ENCODE results near the gene EHMT1. TPM values are rescaled to one million over a fixed set of nuclear protein-coding genes. Genes with fewer than 3 reads are reported as not detected.

The EHMT1 gene
- total RNA-seq, 2 experiments from 2014 or later = 80.6 to 87.8 TPM

GRCh38 chr9:137685035-137685740 lies 66.4 kb downstream of the EHMT1 start:
- no peak for ATAC-seq (ENCODE audit: poor library complexity)
- Mint-ChIP-seq H3K4me1 (ENCODE audit: low read depth) (peaks cover 63% of the 10 kb centered on the region), H3K27ac (peak overlapping the region; percentile 3)

GRCh38 chr9:137685741-137686420 lies 67.1 kb downstream of the EHMT1 start:
- ChIA-PET POLR2A (no interaction called here), CTCF (interaction anchor here (1.0 kb wide), 1 partner anchor 13 kb away, joined by 3 read pairs; no protein-coding TSS in a partner anchor)
- H3K4me3 ChIP-seq (ENCODE audit: low read length) = no peak overlapping the region
- DNase-seq (no peak), ATAC-seq (ENCODE audit: poor library complexity) (no peak)
- peaks cover 11% of the 10 kb centered on the region for H3K4me1 ChIP-seq (ENCODE audit: insufficient read depth, low read length)
- Mint-ChIP-seq H3K4me1 (ENCODE audit: low read depth) (peaks cover 63% of the 10 kb centered on the region), H3K27ac (no peak overlapping the region), H3K4me3 (no peak overlapping the region), H3K36me3 (ENCODE audit: low read depth) (peaks cover 51% of the 10 kb centered on the region), H3K27me3 (no peaks in the 10 kb centered on the region), H3K9me3 (no peaks in the 10 kb centered on the region)
- TF ChIP-seq, protein P1, sequence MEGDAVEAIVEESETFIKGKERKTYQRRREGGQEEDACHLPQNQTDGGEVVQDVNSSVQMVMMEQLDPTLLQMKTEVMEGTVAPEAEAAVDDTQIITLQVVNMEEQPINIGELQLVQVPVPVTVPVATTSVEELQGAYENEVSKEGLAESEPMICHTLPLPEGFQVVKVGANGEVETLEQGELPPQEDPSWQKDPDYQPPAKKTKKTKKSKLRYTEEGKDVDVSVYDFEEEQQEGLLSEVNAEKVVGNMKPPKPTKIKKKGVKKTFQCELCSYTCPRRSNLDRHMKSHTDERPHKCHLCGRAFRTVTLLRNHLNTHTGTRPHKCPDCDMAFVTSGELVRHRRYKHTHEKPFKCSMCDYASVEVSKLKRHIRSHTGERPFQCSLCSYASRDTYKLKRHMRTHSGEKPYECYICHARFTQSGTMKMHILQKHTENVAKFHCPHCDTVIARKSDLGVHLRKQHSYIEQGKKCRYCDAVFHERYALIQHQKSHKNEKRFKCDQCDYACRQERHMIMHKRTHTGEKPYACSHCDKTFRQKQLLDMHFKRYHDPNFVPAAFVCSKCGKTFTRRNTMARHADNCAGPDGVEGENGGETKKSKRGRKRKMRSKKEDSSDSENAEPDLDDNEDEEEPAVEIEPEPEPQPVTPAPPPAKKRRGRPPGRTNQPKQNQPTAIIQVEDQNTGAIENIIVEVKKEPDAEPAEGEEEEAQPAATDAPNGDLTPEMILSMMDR (IDR thresholded peaks at IDR 0.05) = no peak
- no peaks in the 10 kb centered on the region for H3K9me3 ChIP-seq (ENCODE audit: control insufficient read depth in 1 of 2, insufficient read depth in 1 of 2, low read length in 2 of 2)
- intact Hi-C loops (cut with DNase I, micrococcal nuclease) = no loop called here
- no peak overlapping the region for H3K27ac ChIP-seq (ENCODE audit: low read depth in 1 of 2, low read length in 2 of 2)
- no peaks in the 10 kb centered on the region for H3K27me3 ChIP-seq (ENCODE audit: control insufficient read depth in 1 of 2, insufficient read depth in 2 of 2, low read length in 2 of 2)
- peaks cover 1% of the 10 kb centered on the region for H3K36me3 ChIP-seq (ENCODE audit: insufficient read depth, low read length)

More at GRCh38 chr9:137685035-137685740, 66.4 kb downstream of the EHMT1 start:
- H3K4me3 ChIP-seq (ENCODE audit: low read length) = no peak overlapping the region
- Mint-ChIP-seq H3K36me3 (ENCODE audit: low read depth) (peaks cover 48% of the 10 kb centered on the region), H3K27me3 (no peaks in the 10 kb centered on the region), H3K4me3 (no peak overlapping the region), H3K9me3 (no peaks in the 10 kb centered on the region)
- peaks cover 4% of the 10 kb centered on the region for H3K36me3 ChIP-seq (ENCODE audit: insufficient read depth, low read length)
- POLR2A ChIA-PET = no interaction called here
- H3K27ac ChIP-seq (ENCODE audit: low read depth in 1 of 2, low read length in 2 of 2) = no peak overlapping the region
- no peaks in the 10 kb centered on the region for H3K9me3 ChIP-seq (ENCODE audit: control insufficient read depth in 1 of 2, insufficient read depth in 1 of 2, low read length in 2 of 2)
- intact Hi-C loops (cut with DNase I, micrococcal nuclease) = no loop called here
- DNase-seq = no peak
- TF ChIP-seq, protein P1 (IDR thresholded peaks at IDR 0.05) = no peak
- H3K27me3 ChIP-seq (ENCODE audit: control insufficient read depth in 1 of 2, insufficient read depth in 2 of 2, low read length in 2 of 2) = no peaks in the 10 kb centered on the region
- H3K4me1 ChIP-seq (ENCODE audit: insufficient read depth, low read length) = peaks cover 11% of the 10 kb centered on the region
- CTCF ChIA-PET = no interaction called here

DNA sequence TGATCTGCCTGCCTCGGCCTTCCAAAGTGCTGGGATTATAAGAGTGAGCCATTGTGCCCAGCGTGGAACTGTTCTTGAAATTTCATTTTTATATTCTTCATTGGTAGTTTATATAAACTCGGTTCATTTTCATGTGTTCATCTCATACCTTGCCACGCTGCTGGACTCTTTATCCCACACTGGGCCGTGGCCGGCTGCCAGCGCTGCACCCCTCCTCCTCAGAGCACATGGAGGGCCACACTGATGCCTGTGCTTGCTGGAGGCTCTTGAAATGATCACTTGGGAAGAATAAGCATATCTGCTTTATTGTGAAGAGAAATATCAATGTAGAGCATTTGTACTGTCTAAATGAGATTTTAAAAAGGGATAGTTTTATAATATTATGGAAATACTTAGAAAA lies 69.5 kb downstream of the EHMT1 start:
- intact Hi-C loops (cut with DNase I, micrococcal nuclease) = no loop called here
- Mint-ChIP-seq H3K4me1 (ENCODE audit: low read depth) (peaks cover 72% of the 10 kb centered on the region), H3K4me3 (no peak overlapping the region), H3K27ac (no peak overlapping the region), H3K9me3 (no peaks in the 10 kb centered on the region), H3K27me3 (no peaks in the 10 kb centered on the region), H3K36me3 (ENCODE audit: low read depth) (peaks cover 44% of the 10 kb centered on the region)
- ATAC-seq (ENCODE audit: poor library complexity) = no peak
- H3K36me3 ChIP-seq (ENCODE audit: insufficient read depth, low read length) = peaks cover 3% of the 10 kb centered on the region
- peaks cover 25% of the 10 kb centered on the region for H3K4me1 ChIP-seq (ENCODE audit: insufficient read depth, low read length)
- H3K27me3 ChIP-seq (ENCODE audit: control insufficient read depth in 1 of 2, insufficient read depth in 2 of 2, low read length in 2 of 2) = no peaks in the 10 kb centered on the region
- CTCF ChIA-PET = no interaction called here
- no peak for DNase-seq
- no peak overlapping the region for H3K27ac ChIP-seq (ENCODE audit: low read depth in 1 of 2, low read length in 2 of 2)
- H3K9me3 ChIP-seq (ENCODE audit: control insufficient read depth in 1 of 2, insufficient read depth in 1 of 2, low read length in 2 of 2) = no peaks in the 10 kb centered on the region
- H3K4me3 ChIP-seq (ENCODE audit: low read length) = no peak overlapping the region
- TF ChIP-seq, protein P1 (IDR thresholded peaks at IDR 0.05) = no peak
- POLR2A ChIA-PET = no interaction called here

Data from CD4-positive, alpha-beta T cell (primary cell).